Thyroid gland (tissue), 4 donors: ENCODE data around the gene GET4. TPM values are rescaled to one million over a fixed set of nuclear protein-coding genes. Genes with fewer than 3 reads are reported as not detected.

Experiments used
- DNase-seq, 2 donors: peaks; one replicate each; pipeline ENCODE4 v3.0.0-alpha.2; 2019
- H3K27ac ChIP-seq, 3 donors: fragments of 200-600 bp; sonication (generic); 1 replicate in 2 of 3; 2 replicates in 1 of 3; pipeline ENCODE4 v1.5.1; 2016 to 2019; ENCODE audit warnings: mild to moderate bottlenecking in 1 of 3, moderate library complexity in 1 of 3
- H3K27me3 ChIP-seq: fragments of 200-600 bp; sonication (generic); one replicate; pipeline ENCODE4 v1.5.1; 2019
- H3K36me3 ChIP-seq, 2 donors: fragments of 200-600 bp; sonication (generic); one replicate each; pipeline ENCODE4 v1.5.1; 2016 to 2019
- H3K4me1 ChIP-seq, 2 donors: fragments of 200-600 bp; sonication (generic); one replicate each; pipeline ENCODE4 v1.5.1; 2017 to 2019
- H3K4me3 ChIP-seq, 3 donors: fragments of 200-600 bp; sonication (generic); replicated peaks in 1 of 3; 1 replicate in 2 of 3; 2 replicates in 1 of 3; pipeline ENCODE4 v1.5.1; 2016; ENCODE audit warnings: mild to moderate bottlenecking in 1 of 3
- H3K9me3 ChIP-seq: fragments of 200-600 bp; sonication (generic); one replicate; pipeline ENCODE4 v1.5.1; 2017
- CTCF ChIP-seq, 6 experiments: fragments of 200-600 bp in 3 of 6; fragments of 450-650 bp in 3 of 6; sonication (generic) in 3 of 6; IDR thresholded peaks; one replicate each; pipeline ENCODE4 v1.5.1; 2016 to 2019; ENCODE audit warnings: antibody characterized with exemption in 6 of 6, mild to moderate bottlenecking in 2 of 6, inconsistent platforms in 1 of 6, moderate library complexity in 1 of 6
- POLR2A ChIP-seq, 2 donors: fragments of 450-650 bp; IDR thresholded peaks; one replicate each; pipeline ENCODE4 v1.6.1; 2017; ENCODE audit warnings: antibody characterized with exemption in 2 of 2, mild to moderate bottlenecking in 2 of 2, moderate library complexity in 1 of 2
- WGBS, 2 donors: methylation state at CpG; one replicate each; pipeline ENCODE4 v1.1.5; 2017; 5-methylcytosine and 5-hydroxymethylcytosine counted together
- intact Hi-C: fragments of 100-400 bp; cut with DNase I; formaldehyde crosslinking; loops from one replicate; pipeline ENCODE4 v1.15.1; 2023
- total RNA-seq, 4 donors: library from RNA; depleted of rRNA; stranded (reverse); fragments of >200 nt; gene quantifications; one replicate each; pipeline ENCODE4 v1.2.3, GENCODE V29; 2016

GET4 gene
- total RNA-seq, 4 donors from 2014 or later = 29.2 to 38.7 (median 34.3) TPM

GRCh38 chr7:910931-911431, 34.6 kb downstream of the GET4 start:
- WGBS, 2 donors = 82 to 87% methylated on average over 7 to 14 of the region's 19 CpGs

GRCh38 chr7:911791-912480, 35.6 kb downstream of the GET4 start:
- Histone ChIP-seq H3K4me3 (no peak overlapping the region), H3K27ac (no peak overlapping the region), H3K9me3 (no peaks in the 10 kb centered on the region), H3K4me1 (peaks cover 14 to 27% of the 10 kb centered on the region in 2 donors), H3K36me3 (no peaks in the 10 kb centered on the region), H3K27me3 (no peaks in the 10 kb centered on the region)
- DNase-seq = no peak
- WGBS, 2 donors = 92 to 94% methylated on average over 8 to 20 of the region's 41 CpGs
- TF ChIP-seq CTCF (IDR thresholded peaks at IDR 0.05) = no peak
- TF ChIP-seq POLR2A (IDR thresholded peaks at IDR 0.05) = no peak
- intact Hi-C loops = loop anchor here (5.0 kb wide), 1 partner anchor 40 kb away; the partner anchor contains the start of gene ADAP1

More at GRCh38 chr7:910931-911431, 34.6 kb downstream of the GET4 start:
- no peaks in the 10 kb centered on the region for H3K36me3 ChIP-seq
- no peak overlapping the region for H3K4me3 ChIP-seq
- no peak for DNase-seq
- intact Hi-C loops = loop anchor here (5.0 kb wide), 1 partner anchor 41 kb away; the partner anchor contains the start of gene ADAP1
- H3K4me1 ChIP-seq = peaks cover 7 to 19% of the 10 kb centered on the region in 2 donors
- no peak overlapping the region for H3K27ac ChIP-seq
- H3K27me3 ChIP-seq = no peaks in the 10 kb centered on the region
- TF ChIP-seq CTCF (IDR thresholded peaks at IDR 0.05) (no peak), POLR2A (IDR thresholded peaks at IDR 0.05) (no peak)
- H3K9me3 ChIP-seq = no peaks in the 10 kb centered on the region

DNA sequence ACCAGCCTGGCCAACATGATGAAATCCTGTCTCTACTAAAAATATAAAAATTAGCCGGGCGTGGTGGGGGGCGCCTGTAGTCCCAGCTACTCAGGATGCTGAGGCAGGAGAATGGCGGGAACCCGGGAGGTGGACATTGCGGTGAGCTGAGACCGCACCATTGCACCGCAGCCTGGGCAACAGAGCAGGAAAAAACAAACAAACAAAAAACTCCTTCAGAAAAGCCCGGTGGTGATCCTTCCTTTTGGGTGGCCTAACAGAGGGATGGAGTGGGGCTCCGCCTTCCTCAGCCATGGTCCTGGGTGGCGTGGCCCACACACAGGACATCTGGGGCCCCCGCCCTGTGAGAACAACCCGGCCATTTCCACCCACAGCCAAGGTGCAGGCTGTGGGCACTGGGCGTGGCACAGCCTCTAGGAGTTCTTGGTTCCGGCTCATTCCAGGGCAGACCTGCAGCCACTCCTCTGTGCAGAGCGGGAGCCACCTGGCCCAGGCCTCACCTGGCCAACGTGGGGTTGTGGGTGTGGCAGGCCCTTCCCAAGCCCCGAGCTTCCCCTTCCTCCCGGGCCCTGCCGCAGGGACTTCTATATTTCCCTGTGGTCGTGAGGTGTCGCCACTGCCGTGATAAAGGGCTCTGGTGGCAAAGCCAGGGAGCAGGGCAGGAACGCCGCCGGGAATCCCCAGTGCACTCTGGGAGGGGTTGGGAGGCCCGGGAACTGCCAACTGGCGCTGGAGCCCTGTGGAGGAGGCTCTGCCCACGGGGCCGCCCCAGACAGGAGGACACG, 37.6 kb downstream of the GET4 start:
- intact Hi-C loops = loop anchor here (5.0 kb wide), 1 partner anchor 38 kb away; the partner anchor contains the start of gene ADAP1
- Histone ChIP-seq H3K4me1 (peaks cover 14 to 23% of the 10 kb centered on the region in 2 donors), H3K36me3 (no peaks in the 10 kb centered on the region), H3K4me3 (no peak overlapping the region), H3K9me3 (no peaks in the 10 kb centered on the region), H3K27me3 (no peaks in the 10 kb centered on the region), H3K27ac (no peak overlapping the region)
- DNase-seq = peak in 1 of 2 donors; percentile 29
- 74 to 89% methylated on average over 11 to 24 of the region's 31 CpGs for WGBS, 2 donors
- no peak for TF ChIP-seq POLR2A (IDR thresholded peaks at IDR 0.05)
- TF ChIP-seq CTCF (IDR thresholded peaks at IDR 0.05) = no peak

DNA sequence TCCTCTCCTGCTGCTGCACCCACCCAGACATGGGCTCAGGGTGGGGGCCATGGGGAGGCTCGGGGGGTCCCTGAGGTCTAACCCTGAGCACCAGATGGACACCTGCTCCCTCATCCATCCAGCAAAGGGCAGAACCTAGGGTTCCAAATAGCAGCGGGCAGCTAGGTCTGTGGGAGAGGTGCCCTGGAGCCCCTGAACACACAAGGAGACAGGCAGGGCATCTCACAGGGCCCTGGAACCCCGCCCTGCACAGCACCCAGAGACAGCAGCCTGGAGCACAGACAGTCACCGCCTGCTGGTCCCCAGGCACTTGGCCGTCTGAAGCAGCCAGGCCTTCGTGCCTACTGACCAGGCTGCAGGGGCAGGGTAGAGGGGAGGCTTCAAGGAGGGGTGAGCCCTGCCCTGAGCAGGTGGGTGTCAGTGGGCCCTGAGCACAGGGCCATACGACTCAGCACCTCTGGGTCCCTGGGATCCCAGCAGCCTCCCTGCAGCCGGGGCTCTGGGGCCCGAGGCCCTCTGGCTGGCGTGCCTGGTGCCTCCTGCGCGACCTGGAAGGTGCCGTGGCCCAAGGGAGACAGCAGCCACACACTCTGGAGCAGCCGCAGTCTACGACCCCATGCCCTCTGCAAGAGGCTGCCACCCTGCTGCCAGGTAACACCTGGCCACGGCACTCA, 38.3 kb downstream of the GET4 start:
- H3K36me3 ChIP-seq = no peaks in the 10 kb centered on the region
- WGBS, 2 donors = 80% methylated on average over 1 of the region's 16 CpGs; no CpG with 5 or more reads in 1 of the 2 donors
- H3K4me3 ChIP-seq = no peak overlapping the region
- H3K4me1 ChIP-seq = peaks cover 10 to 23% of the 10 kb centered on the region in 2 donors
- no peaks in the 10 kb centered on the region for H3K27me3 ChIP-seq
- TF ChIP-seq POLR2A (IDR thresholded peaks at IDR 0.05) = no peak
- no peak for TF ChIP-seq CTCF (IDR thresholded peaks at IDR 0.05)
- no peak overlapping the region for H3K27ac ChIP-seq
- intact Hi-C loops = loop anchor here (5.0 kb wide), 1 partner anchor 38 kb away; the partner anchor contains the start of gene ADAP1
- DNase-seq = no peak
- no peaks in the 10 kb centered on the region for H3K9me3 ChIP-seq
